ENCODE results near the gene TNIP2.
A peak's percentile ranks its signal among the peaks of the same experiment; 100 is the strongest.

TNIP2 gene

DNA sequence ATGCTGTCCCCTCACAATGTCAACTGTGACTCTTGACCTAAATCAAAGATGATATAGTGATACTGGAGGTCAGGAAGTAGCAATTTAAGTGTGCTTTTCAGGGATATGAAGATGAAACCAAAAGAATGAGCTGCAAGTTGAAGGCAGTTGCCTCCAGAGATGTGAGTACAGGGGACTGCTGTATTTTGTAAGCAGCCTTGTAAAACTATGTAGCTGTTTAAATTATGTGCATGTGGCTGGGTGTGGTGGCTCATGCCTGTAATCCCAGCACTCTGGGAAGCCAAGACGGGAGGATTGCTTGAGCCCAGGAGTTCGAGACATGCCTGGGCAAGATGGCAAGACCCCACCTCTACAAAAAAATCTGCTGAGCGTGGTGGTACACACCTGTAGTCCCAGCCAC, 15.1 kb upstream of the TNIP2 start:
- Histone ChIP-seq H3K9ac (ENCODE audit: low read length) (no peak overlapping the region), H4K91ac (ENCODE audit: low read length) (no peak overlapping the region), H3K4me1 (ENCODE audit: control insufficient read depth, insufficient read depth, low read depth, low read length) (peaks cover 4% of the 10 kb centered on the region), H3K9me3 (ENCODE audit: control insufficient read depth, low read length) (no peaks in the 10 kb centered on the region), H3K4me2 (ENCODE audit: low read length, poor library complexity, severe bottlenecking) (no peak overlapping the region), H2BK12ac (ENCODE audit: low read length in 2 of 2) (no peak overlapping the region), H2BK15ac (ENCODE audit: low read depth, poor library complexity, severe bottlenecking) (no peak overlapping the region), H3K23ac (ENCODE audit: low read length in 2 of 2) (no peak overlapping the region), H2AK5ac (ENCODE audit: low read length, severe bottlenecking) (no peak overlapping the region), H3K36me3 (ENCODE audit: control insufficient read depth in 1 of 2, insufficient read depth in 2 of 2, low read depth in 1 of 2, low read length in 2 of 2) (no peaks in the 10 kb centered on the region), H3K27ac (ENCODE audit: low read length, poor library complexity, severe bottlenecking) (no peak overlapping the region), H3K4ac (ENCODE audit: low read depth in 1 of 2, low read length in 2 of 2) (no peak overlapping the region), H2BK5ac (ENCODE audit: low read depth, low read length, poor library complexity, severe bottlenecking) (no peak overlapping the region), H3K79me1 (replicated peaks; ENCODE audit: low read length, poor library complexity, severe bottlenecking) (no peaks in the 10 kb centered on the region), H3K14ac (ENCODE audit: low read length in 2 of 2) (no peak overlapping the region), H3K18ac (ENCODE audit: low read depth in 1 of 2, low read length in 2 of 2) (no peak overlapping the region), H3K27me3 (ENCODE audit: control insufficient read depth in 1 of 2, insufficient read depth in 1 of 2, low read length in 2 of 2) (peaks cover 0 to 6% of the 10 kb centered on the region in 2 experiments), H3K4me3 (ENCODE audit: insufficient read depth in 1 of 2, low read depth in 1 of 2, low read length in 2 of 2) (no peak overlapping the region), H2AFZ (ENCODE audit: low read depth, low read length) (no peak overlapping the region), H2BK120ac (ENCODE audit: low read depth, low read length) (no peak overlapping the region), H4K8ac (ENCODE audit: low read length) (peak overlapping the region; percentile 12)
- 78% methylated on average over 3 of the region's 3 CpGs for WGBS
- no peak for DNase-seq

DNA sequence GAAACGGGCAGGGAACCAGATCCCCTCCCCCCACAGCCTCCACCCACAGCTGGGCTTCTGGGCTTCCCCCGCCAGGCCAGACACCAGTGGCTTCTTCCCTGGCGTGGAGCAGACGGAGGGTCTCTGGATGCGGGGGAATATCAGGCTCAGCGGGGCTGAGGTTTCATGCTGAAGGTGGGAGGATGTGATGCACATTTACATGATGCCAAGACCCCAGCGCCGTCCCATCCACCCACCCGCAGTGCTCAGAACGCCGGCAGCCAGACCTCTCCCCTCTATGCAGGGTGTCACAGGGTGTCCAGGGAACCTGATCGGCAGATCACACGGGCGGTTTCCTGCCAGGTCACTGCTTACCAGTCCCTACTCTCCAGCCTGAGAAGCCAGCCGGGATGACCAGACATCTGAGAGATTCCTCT, 12.8 kb upstream of the TNIP2 start:
- Histone ChIP-seq H2BK15ac (ENCODE audit: low read depth, poor library complexity, severe bottlenecking) (peak overlapping the region; percentile 90), H2BK12ac (ENCODE audit: low read length in 2 of 2) (peak overlapping the region in 1 of 2 experiments; percentile 15), H3K27ac (ENCODE audit: low read length, poor library complexity, severe bottlenecking) (no peak overlapping the region), H2AFZ (ENCODE audit: low read depth, low read length) (peak overlapping the region; percentile 36), H3K27me3 (ENCODE audit: control insufficient read depth in 1 of 2, insufficient read depth in 1 of 2, low read length in 2 of 2) (peaks cover 0 to 6% of the 10 kb centered on the region in 2 experiments), H3K9ac (ENCODE audit: low read length) (no peak overlapping the region), H3K14ac (ENCODE audit: low read length in 2 of 2) (peak overlapping the region in 1 of 2 experiments; percentile 7), H2AK5ac (ENCODE audit: low read length, severe bottlenecking) (no peak overlapping the region), H3K4me1 (ENCODE audit: control insufficient read depth, insufficient read depth, low read depth, low read length) (peaks cover 5% of the 10 kb centered on the region), H3K4ac (ENCODE audit: low read depth in 1 of 2, low read length in 2 of 2) (peak overlapping the region; percentile 9 to 24), H3K36me3 (ENCODE audit: control insufficient read depth in 1 of 2, insufficient read depth in 2 of 2, low read depth in 1 of 2, low read length in 2 of 2) (no peaks in the 10 kb centered on the region), H3K23ac (ENCODE audit: low read length in 2 of 2) (no peak overlapping the region), H2BK120ac (ENCODE audit: low read depth, low read length) (no peak overlapping the region), H3K9me3 (ENCODE audit: control insufficient read depth, low read length) (no peaks in the 10 kb centered on the region), H4K91ac (ENCODE audit: low read length) (peak overlapping the region; percentile 53), H2BK5ac (ENCODE audit: low read depth, low read length, poor library complexity, severe bottlenecking) (no peak overlapping the region), H3K18ac (ENCODE audit: low read depth in 1 of 2, low read length in 2 of 2) (peak overlapping the region in 1 of 2 experiments; percentile 61), H3K4me2 (ENCODE audit: low read length, poor library complexity, severe bottlenecking) (no peak overlapping the region), H4K8ac (ENCODE audit: low read length) (peak overlapping the region; percentile 78), H3K4me3 (ENCODE audit: insufficient read depth in 1 of 2, low read depth in 1 of 2, low read length in 2 of 2) (no peak overlapping the region), H3K79me1 (replicated peaks; ENCODE audit: low read length, poor library complexity, severe bottlenecking) (no peaks in the 10 kb centered on the region)
- DNase-seq = peak; percentile 39
- 33% methylated on average over 11 of the region's 15 CpGs for WGBS

GRCh38 chr4:2768124-2768523, 12.0 kb upstream of the TNIP2 start:
- Histone ChIP-seq H3K9me3 (ENCODE audit: control insufficient read depth, low read length) (no peaks in the 10 kb centered on the region), H2BK12ac (ENCODE audit: low read length in 2 of 2) (peak overlapping the region in 1 of 2 experiments; percentile 45), H3K4me2 (ENCODE audit: low read length, poor library complexity, severe bottlenecking) (no peak overlapping the region), H3K23ac (ENCODE audit: low read length in 2 of 2) (peak overlapping the region in 1 of 2 experiments; percentile 34), H3K27ac (ENCODE audit: low read length, poor library complexity, severe bottlenecking) (no peak overlapping the region), H3K4me1 (ENCODE audit: control insufficient read depth, insufficient read depth, low read depth, low read length) (peaks cover 9% of the 10 kb centered on the region), H3K27me3 (ENCODE audit: control insufficient read depth in 1 of 2, insufficient read depth in 1 of 2, low read length in 2 of 2) (peaks cover 0 to 6% of the 10 kb centered on the region in 2 experiments), H3K4ac (ENCODE audit: low read depth in 1 of 2, low read length in 2 of 2) (no peak overlapping the region), H2AFZ (ENCODE audit: low read depth, low read length) (no peak overlapping the region), H3K18ac (ENCODE audit: low read depth in 1 of 2, low read length in 2 of 2) (peak overlapping the region; percentile 67 to 80), H3K9ac (ENCODE audit: low read length) (no peak overlapping the region), H3K36me3 (ENCODE audit: control insufficient read depth in 1 of 2, insufficient read depth in 2 of 2, low read depth in 1 of 2, low read length in 2 of 2) (no peaks in the 10 kb centered on the region), H3K79me1 (replicated peaks; ENCODE audit: low read length, poor library complexity, severe bottlenecking) (no peaks in the 10 kb centered on the region), H2BK120ac (ENCODE audit: low read depth, low read length) (no peak overlapping the region), H3K14ac (ENCODE audit: low read length in 2 of 2) (no peak overlapping the region), H4K8ac (ENCODE audit: low read length) (no peak overlapping the region), H2BK5ac (ENCODE audit: low read depth, low read length, poor library complexity, severe bottlenecking) (no peak overlapping the region), H3K4me3 (ENCODE audit: insufficient read depth in 1 of 2, low read depth in 1 of 2, low read length in 2 of 2) (no peak overlapping the region), H2AK5ac (ENCODE audit: low read length, severe bottlenecking) (peak overlapping the region; percentile 41), H4K91ac (ENCODE audit: low read length) (peak overlapping the region; percentile 81), H2BK15ac (ENCODE audit: low read depth, poor library complexity, severe bottlenecking) (peak overlapping the region; percentile 82)
- WGBS = 91% methylated on average over 9 of the region's 9 CpGs
- DNase-seq = no peak

DNA sequence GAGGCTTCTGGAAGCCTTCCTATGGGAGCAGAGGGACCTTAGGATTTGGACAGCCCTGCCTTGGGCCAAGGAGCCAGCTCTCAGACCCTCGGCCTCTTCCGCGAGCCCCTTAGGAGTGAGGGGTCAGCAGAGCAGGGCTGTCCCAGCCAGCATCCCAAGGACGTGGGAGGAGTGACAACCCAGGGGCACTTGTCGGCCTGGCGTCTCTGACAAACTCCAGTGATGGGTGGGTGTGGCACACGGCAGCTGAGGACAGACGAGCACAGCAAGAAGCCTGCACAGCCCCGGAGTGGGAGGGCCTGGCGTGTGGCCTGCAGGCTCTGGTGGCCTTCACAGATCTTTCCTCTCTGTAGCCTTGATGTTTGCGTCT, 11.6 kb upstream of the TNIP2 start:
- Histone ChIP-seq H3K27me3 (ENCODE audit: control insufficient read depth in 1 of 2, insufficient read depth in 1 of 2, low read length in 2 of 2) (peaks cover 0 to 6% of the 10 kb centered on the region in 2 experiments), H2BK12ac (ENCODE audit: low read length in 2 of 2) (no peak overlapping the region), H4K91ac (ENCODE audit: low read length) (no peak overlapping the region), H3K79me1 (replicated peaks; ENCODE audit: low read length, poor library complexity, severe bottlenecking) (no peaks in the 10 kb centered on the region), H3K23ac (ENCODE audit: low read length in 2 of 2) (no peak overlapping the region), H2BK15ac (ENCODE audit: low read depth, poor library complexity, severe bottlenecking) (no peak overlapping the region), H3K9me3 (ENCODE audit: control insufficient read depth, low read length) (no peaks in the 10 kb centered on the region), H3K14ac (ENCODE audit: low read length in 2 of 2) (no peak overlapping the region), H3K27ac (ENCODE audit: low read length, poor library complexity, severe bottlenecking) (no peak overlapping the region), H3K4me2 (ENCODE audit: low read length, poor library complexity, severe bottlenecking) (no peak overlapping the region), H2BK120ac (ENCODE audit: low read depth, low read length) (no peak overlapping the region), H3K4me1 (ENCODE audit: control insufficient read depth, insufficient read depth, low read depth, low read length) (peaks cover 9% of the 10 kb centered on the region), H3K4ac (ENCODE audit: low read depth in 1 of 2, low read length in 2 of 2) (no peak overlapping the region), H2AFZ (ENCODE audit: low read depth, low read length) (no peak overlapping the region), H3K36me3 (ENCODE audit: control insufficient read depth in 1 of 2, insufficient read depth in 2 of 2, low read depth in 1 of 2, low read length in 2 of 2) (no peaks in the 10 kb centered on the region), H2AK5ac (ENCODE audit: low read length, severe bottlenecking) (no peak overlapping the region), H4K8ac (ENCODE audit: low read length) (peak overlapping the region; percentile 27), H3K4me3 (ENCODE audit: insufficient read depth in 1 of 2, low read depth in 1 of 2, low read length in 2 of 2) (no peak overlapping the region), H3K9ac (ENCODE audit: low read length) (no peak overlapping the region), H2BK5ac (ENCODE audit: low read depth, low read length, poor library complexity, severe bottlenecking) (no peak overlapping the region), H3K18ac (ENCODE audit: low read depth in 1 of 2, low read length in 2 of 2) (no peak overlapping the region)
- DNase-seq = no peak
- WGBS = 46% methylated on average over 11 of the region's 11 CpGs
